Measurements from ENCODE around the gene WDR19. TPM values are rescaled to one million over a fixed set of nuclear protein-coding genes. Genes with fewer than 3 reads are reported as not detected.

The WDR19 gene
- total and polyA plus RNA-seq, 2 donors from 2014 or later, result 21.4 to 42.5 TPM

DNA sequence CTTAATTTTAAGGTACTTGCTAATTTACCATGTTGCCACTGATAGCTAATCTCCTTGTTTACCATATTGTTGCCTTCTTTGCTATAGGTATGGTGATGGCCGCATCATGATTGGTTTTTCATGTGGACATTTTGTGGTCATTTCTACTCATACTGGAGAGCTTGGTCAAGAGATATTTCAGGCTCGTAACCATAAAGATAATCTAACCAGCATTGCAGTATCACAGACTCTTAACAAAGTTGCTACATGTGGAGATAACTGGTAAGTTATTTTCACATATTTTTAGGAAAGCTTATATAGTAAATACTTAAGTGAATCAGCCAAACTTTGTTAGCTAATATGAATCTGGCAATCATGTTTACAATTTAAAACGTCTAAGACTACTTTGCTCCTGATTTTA lies 23.1 kb downstream of the WDR19 start:
- no peak for DNase-seq
- peaks cover 4 to 24% (median 11%) of the 10 kb centered on the region in 3 donors for H3K36me3 ChIP-seq (ENCODE audit: control insufficient read depth in 2 of 3, insufficient read depth in 3 of 3, low read length in 3 of 3)
- H3K27ac ChIP-seq (ENCODE audit: low read depth in 2 of 2, low read length in 2 of 2), result no peak overlapping the region
- no peaks in the 10 kb centered on the region for H3K9me3 ChIP-seq (ENCODE audit: control insufficient read depth in 2 of 3, insufficient read depth in 1 of 3, low read length in 3 of 3)
- no peak overlapping the region for H3K4me3 ChIP-seq (ENCODE audit: low read length in 3 of 3)
- no peaks in the 10 kb centered on the region for H3K4me1 ChIP-seq (ENCODE audit: control insufficient read depth in 2 of 3, insufficient read depth in 2 of 3, low read depth in 1 of 3, low read length in 3 of 3)
- H3K9ac ChIP-seq (ENCODE audit: low read length in 3 of 3), result no peak overlapping the region
- no peaks in the 10 kb centered on the region for H3K27me3 ChIP-seq (ENCODE audit: control insufficient read depth, insufficient read depth, low read length)
- FAIRE-seq, result no peak
- intact Hi-C loops (cut with DNase I), result no loop called here
- TF ChIP-seq CTCF (IDR thresholded peaks at IDR 0.05; ENCODE audit: borderline replicate concordance, extremely low read depth, insufficient read depth), result no peak

GRCh38 chr4:39227906-39228305 lies 45.6 kb downstream of the WDR19 start:
- Histone ChIP-seq H3K4me3 (ENCODE audit: low read length in 3 of 3) (no peak overlapping the region), H3K27ac (ENCODE audit: low read depth in 2 of 2, low read length in 2 of 2) (no peak overlapping the region), H3K36me3 (ENCODE audit: control insufficient read depth in 2 of 3, insufficient read depth in 3 of 3, low read length in 3 of 3) (peaks cover 0 to 24% (median 5%) of the 10 kb centered on the region in 3 donors), H3K27me3 (ENCODE audit: control insufficient read depth, insufficient read depth, low read length) (no peaks in the 10 kb centered on the region), H3K9me3 (ENCODE audit: control insufficient read depth in 2 of 3, insufficient read depth in 1 of 3, low read length in 3 of 3) (no peaks in the 10 kb centered on the region), H3K4me1 (ENCODE audit: control insufficient read depth in 2 of 3, insufficient read depth in 2 of 3, low read depth in 1 of 3, low read length in 3 of 3) (no peaks in the 10 kb centered on the region), H3K9ac (ENCODE audit: low read length in 3 of 3) (no peak overlapping the region)
- intact Hi-C loops (cut with DNase I), result no loop called here
- no peak for DNase-seq
- no peak for FAIRE-seq
- no peak for TF ChIP-seq CTCF (IDR thresholded peaks at IDR 0.05; ENCODE audit: borderline replicate concordance, extremely low read depth, insufficient read depth)

GRCh38 chr4:39228377-39228776 lies 46.0 kb downstream of the WDR19 start:
- Histone ChIP-seq H3K4me1 (ENCODE audit: control insufficient read depth in 2 of 3, insufficient read depth in 2 of 3, low read depth in 1 of 3, low read length in 3 of 3) (no peaks in the 10 kb centered on the region), H3K9ac (ENCODE audit: low read length in 3 of 3) (no peak overlapping the region), H3K36me3 (ENCODE audit: control insufficient read depth in 2 of 3, insufficient read depth in 3 of 3, low read length in 3 of 3) (peaks cover 0 to 28% (median 7%) of the 10 kb centered on the region in 3 donors), H3K4me3 (ENCODE audit: low read length in 3 of 3) (no peak overlapping the region), H3K27me3 (ENCODE audit: control insufficient read depth, insufficient read depth, low read length) (no peaks in the 10 kb centered on the region), H3K9me3 (ENCODE audit: control insufficient read depth in 2 of 3, insufficient read depth in 1 of 3, low read length in 3 of 3) (no peaks in the 10 kb centered on the region), H3K27ac (ENCODE audit: low read depth in 2 of 2, low read length in 2 of 2) (no peak overlapping the region)
- DNase-seq (no peak), FAIRE-seq (no peak)
- intact Hi-C loops (cut with DNase I), result no loop called here
- TF ChIP-seq CTCF (IDR thresholded peaks at IDR 0.05; ENCODE audit: borderline replicate concordance, extremely low read depth, insufficient read depth), result no peak

DNA sequence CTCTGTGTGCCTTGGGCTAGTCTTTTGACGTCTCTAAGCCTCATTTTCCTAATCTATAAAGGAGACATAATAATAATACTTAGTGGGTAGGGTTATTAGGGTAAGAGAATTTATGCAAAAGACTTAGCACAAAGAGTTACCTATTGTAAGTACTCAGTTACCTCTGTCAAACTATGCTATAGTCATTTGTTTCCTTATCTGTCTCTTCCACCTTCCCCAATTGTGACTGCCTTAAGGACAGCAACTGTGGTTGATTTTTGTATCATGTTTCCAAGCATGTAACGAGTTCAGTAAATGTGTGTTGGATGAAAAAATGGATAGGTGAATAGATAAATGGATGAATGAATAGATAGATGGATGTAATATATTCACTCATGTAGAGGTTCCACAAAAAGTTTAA lies 48.1 kb downstream of the WDR19 start:
- no peaks in the 10 kb centered on the region for H3K9me3 ChIP-seq (ENCODE audit: control insufficient read depth in 2 of 3, insufficient read depth in 1 of 3, low read length in 3 of 3)
- H3K27me3 ChIP-seq (ENCODE audit: control insufficient read depth, insufficient read depth, low read length), result no peaks in the 10 kb centered on the region
- H3K4me1 ChIP-seq (ENCODE audit: control insufficient read depth in 2 of 3, insufficient read depth in 2 of 3, low read depth in 1 of 3, low read length in 3 of 3), result no peaks in the 10 kb centered on the region
- peaks cover 0 to 28% (median 7%) of the 10 kb centered on the region in 3 donors for H3K36me3 ChIP-seq (ENCODE audit: control insufficient read depth in 2 of 3, insufficient read depth in 3 of 3, low read length in 3 of 3)
- no peak overlapping the region for H3K27ac ChIP-seq (ENCODE audit: low read depth in 2 of 2, low read length in 2 of 2)
- FAIRE-seq, result no peak
- intact Hi-C loops (cut with DNase I), result no loop called here
- H3K4me3 ChIP-seq (ENCODE audit: low read length in 3 of 3), result no peak overlapping the region
- no peak overlapping the region for H3K9ac ChIP-seq (ENCODE audit: low read length in 3 of 3)
- no peak for TF ChIP-seq CTCF (IDR thresholded peaks at IDR 0.05; ENCODE audit: borderline replicate concordance, extremely low read depth, insufficient read depth)
- no peak for DNase-seq
